ENCODE results near the gene METTL2B. TPM values are rescaled to one million over a fixed set of nuclear protein-coding genes. Genes with fewer than 3 reads are reported as not detected.

METTL2B gene
- total RNA-seq, 2 experiments from 2014 or later = 25.4 to 40.7 TPM

DNA sequence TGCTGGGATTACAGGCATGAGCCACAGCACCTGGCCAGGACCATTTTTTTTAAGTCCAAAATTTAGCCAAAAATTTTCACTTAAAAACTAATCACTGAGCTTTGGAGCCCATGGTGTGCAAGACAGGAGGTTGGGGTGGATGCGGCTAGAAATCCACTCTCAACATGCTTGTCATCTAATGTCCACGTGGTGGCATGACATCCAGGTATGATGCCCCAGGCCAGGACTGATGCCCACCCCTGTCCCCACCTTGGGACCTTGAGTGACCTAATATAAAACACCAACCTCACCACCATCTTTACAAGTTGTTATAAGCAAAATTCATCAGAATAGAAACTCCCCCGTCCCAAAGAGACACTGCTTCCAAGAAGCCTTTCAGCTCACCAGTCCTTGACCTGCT, 46.3 kb upstream of the METTL2B start:
- H3K9me2 ChIP-seq (ENCODE audit: insufficient read depth, low read length) = no peaks in the 10 kb centered on the region
- H2AFZ ChIP-seq (ENCODE audit: low read length) = no peak overlapping the region
- CTCF ChIA-PET (ENCODE audit: unreplicated experiment) = no interaction called here
- no peaks in the 10 kb centered on the region for H3K79me2 ChIP-seq (ENCODE audit: insufficient read depth, low read depth, low read length)
- no peak overlapping the region for H3K4me2 ChIP-seq (ENCODE audit: low read length)
- no TSS peak for BruUV-seq (replicated peaks)
- H3K27ac ChIP-seq (ENCODE audit: low read depth, low read length, poor library complexity, severe bottlenecking) = no peak overlapping the region
- H4K20me1 ChIP-seq (ENCODE audit: insufficient read depth, low read length) = no peaks in the 10 kb centered on the region
- TF ChIP-seq, protein P1, sequence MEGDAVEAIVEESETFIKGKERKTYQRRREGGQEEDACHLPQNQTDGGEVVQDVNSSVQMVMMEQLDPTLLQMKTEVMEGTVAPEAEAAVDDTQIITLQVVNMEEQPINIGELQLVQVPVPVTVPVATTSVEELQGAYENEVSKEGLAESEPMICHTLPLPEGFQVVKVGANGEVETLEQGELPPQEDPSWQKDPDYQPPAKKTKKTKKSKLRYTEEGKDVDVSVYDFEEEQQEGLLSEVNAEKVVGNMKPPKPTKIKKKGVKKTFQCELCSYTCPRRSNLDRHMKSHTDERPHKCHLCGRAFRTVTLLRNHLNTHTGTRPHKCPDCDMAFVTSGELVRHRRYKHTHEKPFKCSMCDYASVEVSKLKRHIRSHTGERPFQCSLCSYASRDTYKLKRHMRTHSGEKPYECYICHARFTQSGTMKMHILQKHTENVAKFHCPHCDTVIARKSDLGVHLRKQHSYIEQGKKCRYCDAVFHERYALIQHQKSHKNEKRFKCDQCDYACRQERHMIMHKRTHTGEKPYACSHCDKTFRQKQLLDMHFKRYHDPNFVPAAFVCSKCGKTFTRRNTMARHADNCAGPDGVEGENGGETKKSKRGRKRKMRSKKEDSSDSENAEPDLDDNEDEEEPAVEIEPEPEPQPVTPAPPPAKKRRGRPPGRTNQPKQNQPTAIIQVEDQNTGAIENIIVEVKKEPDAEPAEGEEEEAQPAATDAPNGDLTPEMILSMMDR (conservative IDR thresholded peaks at IDR 0.05; ENCODE audit: low read length) = no peak
- no peak for TF ChIP-seq EZH2phosphoT487 (IDR thresholded peaks at IDR 0.05; ENCODE audit: borderline replicate concordance, low read depth, low read length)
- no peaks in the 10 kb centered on the region for H3K9me3 ChIP-seq (ENCODE audit: low read length)
- no peaks in the 10 kb centered on the region; the same call in 1 of the 2 replicates for H3K36me3 ChIP-seq (ENCODE audit: insufficient read depth, low read length)
- POLR2A ChIA-PET = interaction anchor here (0.6 to 1.1 kb wide), 5 partner anchors 23 to 373 kb away, joined by 3 to 5 read pairs (median 3); no protein-coding TSS in a partner anchor
- H3K4me3 ChIP-seq (ENCODE audit: low read depth, low read length, poor library complexity, severe bottlenecking) = no peak overlapping the region
- intact Hi-C loops (cut with micrococcal nuclease; ENCODE audit: unreplicated experiment) = no loop called here
- H3K4me1 ChIP-seq (ENCODE audit: insufficient read depth, low read length, poor library complexity, severe bottlenecking) = no peaks in the 10 kb centered on the region
- DNase-seq (ENCODE audit: low spot score) = no peak

DNA sequence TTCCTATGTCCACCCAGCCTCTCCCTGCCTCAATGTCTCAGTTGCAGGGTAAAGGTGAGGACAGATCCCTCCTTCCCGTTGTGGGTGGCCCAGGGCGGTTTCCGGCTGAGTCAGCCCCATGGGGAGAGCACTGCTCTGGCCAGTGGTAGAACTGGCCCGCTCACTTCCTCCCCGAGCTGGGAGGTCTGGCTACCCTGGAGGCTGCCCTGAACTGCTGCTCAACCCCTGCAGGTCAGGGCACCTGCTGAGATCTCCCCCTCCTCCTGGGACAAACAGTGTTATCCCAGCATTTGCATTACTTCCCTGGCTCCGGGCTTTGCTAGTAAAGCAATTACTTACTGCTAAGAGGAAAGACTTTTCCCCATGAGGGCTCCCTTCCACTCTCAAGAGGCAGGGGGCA, 45.3 kb upstream of the METTL2B start:
- no peak for TF ChIP-seq EZH2phosphoT487 (IDR thresholded peaks at IDR 0.05; ENCODE audit: borderline replicate concordance, low read depth, low read length)
- TF ChIP-seq, protein P1 (conservative IDR thresholded peaks at IDR 0.05; ENCODE audit: low read length) = no peak
- POLR2A ChIA-PET = interaction anchor here (1.5 kb wide), 1 partner anchor 12 kb away, joined by 5 read pairs; no protein-coding TSS in a partner anchor
- H2AFZ ChIP-seq (ENCODE audit: low read length) = no peak overlapping the region

DNA sequence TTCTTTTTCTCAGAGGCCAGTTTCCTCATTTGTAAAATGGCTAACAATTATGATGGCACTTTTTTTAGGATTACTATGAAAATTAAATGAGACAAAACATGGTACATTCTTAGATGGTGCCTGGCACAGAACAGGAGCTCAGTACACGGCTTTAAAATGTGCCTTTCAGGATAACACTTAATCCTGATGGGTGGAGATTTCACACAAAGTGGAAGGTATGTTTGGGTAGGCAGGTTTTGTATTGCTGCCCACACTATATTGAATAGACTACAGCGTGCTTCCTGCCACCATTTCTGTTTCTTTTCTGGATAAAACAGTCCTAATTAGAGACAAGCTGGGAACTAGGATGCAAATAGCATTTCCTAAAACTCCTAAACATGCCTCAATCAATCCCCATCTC, 44.8 kb upstream of the METTL2B start:
- no peak overlapping the region for H3K27ac ChIP-seq (ENCODE audit: low read depth, low read length, poor library complexity, severe bottlenecking)
- H4K20me1 ChIP-seq (ENCODE audit: insufficient read depth, low read length) = no peaks in the 10 kb centered on the region
- no TSS peak for BruUV-seq (replicated peaks)
- H3K79me2 ChIP-seq (ENCODE audit: insufficient read depth, low read depth, low read length) = no peaks in the 10 kb centered on the region
- no peaks in the 10 kb centered on the region for H3K9me3 ChIP-seq (ENCODE audit: low read length)
- H3K4me3 ChIP-seq (ENCODE audit: low read depth, low read length, poor library complexity, severe bottlenecking) = no peak overlapping the region
- H3K9me2 ChIP-seq (ENCODE audit: insufficient read depth, low read length) = no peaks in the 10 kb centered on the region
- no peak overlapping the region for H3K4me2 ChIP-seq (ENCODE audit: low read length)
- no peak for DNase-seq (ENCODE audit: low spot score)
- no peak overlapping the region for H2AFZ ChIP-seq (ENCODE audit: low read length)
- ChIA-PET POLR2A (interaction anchor here (0.6 to 1.5 kb wide), 3 partner anchors 12 to 291 kb away, joined by 4 to 6 read pairs (median 5); no protein-coding TSS in a partner anchor), CTCF (ENCODE audit: unreplicated experiment) (no interaction called here)
- H3K36me3 ChIP-seq (ENCODE audit: insufficient read depth, low read length) = no peaks in the 10 kb centered on the region; the same call in 1 of the 2 replicates
- intact Hi-C loops (cut with micrococcal nuclease; ENCODE audit: unreplicated experiment) = no loop called here
- no peak for TF ChIP-seq EZH2phosphoT487 (IDR thresholded peaks at IDR 0.05; ENCODE audit: borderline replicate concordance, low read depth, low read length)
- TF ChIP-seq, protein P1 (conservative IDR thresholded peaks at IDR 0.05; ENCODE audit: low read length) = no peak
- no peaks in the 10 kb centered on the region for H3K4me1 ChIP-seq (ENCODE audit: insufficient read depth, low read length, poor library complexity, severe bottlenecking)

More for the DNA sequence above, 45.3 kb upstream of the METTL2B start:
- no peak overlapping the region for H3K4me2 ChIP-seq (ENCODE audit: low read length)
- no peaks in the 10 kb centered on the region for H4K20me1 ChIP-seq (ENCODE audit: insufficient read depth, low read length)
- H3K36me3 ChIP-seq (ENCODE audit: insufficient read depth, low read length) = no peaks in the 10 kb centered on the region; the same call in 1 of the 2 replicates
- BruUV-seq (replicated peaks) = no TSS peak
- intact Hi-C loops (cut with micrococcal nuclease; ENCODE audit: unreplicated experiment) = no loop called here
- no peaks in the 10 kb centered on the region for H3K9me2 ChIP-seq (ENCODE audit: insufficient read depth, low read length)
- CTCF ChIA-PET (ENCODE audit: unreplicated experiment) = no interaction called here
- no peak overlapping the region for H3K4me3 ChIP-seq (ENCODE audit: low read depth, low read length, poor library complexity, severe bottlenecking)
- H3K4me1 ChIP-seq (ENCODE audit: insufficient read depth, low read length, poor library complexity, severe bottlenecking) = no peaks in the 10 kb centered on the region
- no peaks in the 10 kb centered on the region for H3K9me3 ChIP-seq (ENCODE audit: low read length)
- H3K79me2 ChIP-seq (ENCODE audit: insufficient read depth, low read depth, low read length) = no peaks in the 10 kb centered on the region
- no peak overlapping the region for H3K27ac ChIP-seq (ENCODE audit: low read depth, low read length, poor library complexity, severe bottlenecking)
- no peak for DNase-seq (ENCODE audit: low spot score)
